Neural cell (in vitro differentiated cells): ENCODE results near the gene ARHGEF40.

Source experiments
- CTCF ChIP-seq: fragments of 450-650 bp; IDR thresholded peaks from 2 replicates; pipeline ENCODE4 v1.5.1; 2014; ENCODE audit warnings: antibody characterized with exemption, mild to moderate bottlenecking, moderate library complexity; ENCODE audit not compliant: poor library complexity, severe bottlenecking
- POLR2AphosphoS5 ChIP-seq: IDR thresholded peaks from 2 replicates; pipeline ENCODE4 v1.6.1; 2012
- RAD21 ChIP-seq: fragments of 450-650 bp; conservative IDR thresholded peaks from 2 replicates; pipeline ENCODE4 v1.6.1; 2014; ENCODE audit warnings: antibody characterized with exemption, mild to moderate bottlenecking, moderate library complexity

- TF ChIP-seq POLR2AphosphoS5 (no peak), CTCF (no peak), RAD21 (no peak)
Observed at GRCh38 chr14:21055432-21056117, 14.5 kb upstream of the ARHGEF40 start.
